CD4-positive, alpha-beta T cell treated with Interleukin-15 for 4 hours (primary cell): ENCODE measurements around the gene SF1.
"Not testable (repeated sequence)": the region's sequence is repeated elsewhere in the genome, so short reads cannot be mapped to it uniquely, and the experiment has no call there.

ENCODE experiments used
- DNase-seq: peaks from one replicate; pipeline ENCODE4 v3.0.0-alpha.2; 2020; ENCODE audit warnings: low spot score

The SF1 gene, protein sequence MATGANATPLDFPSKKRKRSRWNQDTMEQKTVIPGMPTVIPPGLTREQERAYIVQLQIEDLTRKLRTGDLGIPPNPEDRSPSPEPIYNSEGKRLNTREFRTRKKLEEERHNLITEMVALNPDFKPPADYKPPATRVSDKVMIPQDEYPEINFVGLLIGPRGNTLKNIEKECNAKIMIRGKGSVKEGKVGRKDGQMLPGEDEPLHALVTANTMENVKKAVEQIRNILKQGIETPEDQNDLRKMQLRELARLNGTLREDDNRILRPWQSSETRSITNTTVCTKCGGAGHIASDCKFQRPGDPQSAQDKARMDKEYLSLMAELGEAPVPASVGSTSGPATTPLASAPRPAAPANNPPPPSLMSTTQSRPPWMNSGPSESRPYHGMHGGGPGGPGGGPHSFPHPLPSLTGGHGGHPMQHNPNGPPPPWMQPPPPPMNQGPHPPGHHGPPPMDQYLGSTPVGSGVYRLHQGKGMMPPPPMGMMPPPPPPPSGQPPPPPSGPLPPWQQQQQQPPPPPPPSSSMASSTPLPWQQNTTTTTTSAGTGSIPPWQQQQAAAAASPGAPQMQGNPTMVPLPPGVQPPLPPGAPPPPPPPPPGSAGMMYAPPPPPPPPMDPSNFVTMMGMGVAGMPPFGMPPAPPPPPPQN

DNA sequence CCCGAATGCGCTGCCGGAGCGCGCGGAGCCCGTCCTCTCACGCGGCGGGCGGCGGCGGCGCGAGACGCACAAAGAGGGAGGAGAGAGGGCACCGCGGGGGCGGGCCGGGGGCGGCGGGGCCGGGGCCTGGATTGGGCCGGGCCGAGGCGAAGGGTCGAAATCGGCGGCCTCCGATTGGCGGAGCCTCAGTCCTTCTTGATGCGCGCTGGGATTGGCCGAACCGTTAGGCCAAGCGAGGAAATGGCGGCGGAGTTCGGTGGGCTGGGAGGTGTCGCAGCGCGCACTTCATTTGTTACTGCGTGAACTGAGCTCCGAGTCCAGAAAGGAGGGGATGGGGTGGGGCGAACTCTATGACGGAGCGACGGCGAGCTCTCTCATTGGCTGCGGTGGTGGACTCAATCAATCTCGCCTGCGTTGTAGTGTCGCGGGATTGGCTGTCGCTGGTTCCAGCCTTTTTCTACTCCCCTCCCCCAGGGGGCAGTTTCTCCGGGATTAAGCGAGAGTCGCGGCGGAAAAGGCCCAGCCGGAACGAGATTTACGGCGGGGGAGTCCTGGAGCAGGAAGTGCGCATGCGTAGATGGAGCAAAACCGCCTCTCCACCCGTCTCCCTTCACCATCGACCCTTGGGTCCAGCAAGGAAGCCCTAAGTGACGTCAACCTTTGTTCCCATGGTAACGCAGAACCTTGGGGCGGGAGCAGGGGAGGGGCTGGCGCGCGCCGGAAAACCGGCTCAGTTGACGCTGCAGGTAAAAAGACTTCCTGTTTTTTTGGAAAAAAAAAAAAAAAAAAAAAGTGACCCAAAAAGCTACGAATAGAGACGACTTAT is at the start of gene SF1:
Gene SF1 (minus strand): TSS at position 70 of the 826 bp plus-strand sequence. CDS start 150 bp downstream, outside the sequence.
- DNase-seq: peak; percentile 100

DNA sequence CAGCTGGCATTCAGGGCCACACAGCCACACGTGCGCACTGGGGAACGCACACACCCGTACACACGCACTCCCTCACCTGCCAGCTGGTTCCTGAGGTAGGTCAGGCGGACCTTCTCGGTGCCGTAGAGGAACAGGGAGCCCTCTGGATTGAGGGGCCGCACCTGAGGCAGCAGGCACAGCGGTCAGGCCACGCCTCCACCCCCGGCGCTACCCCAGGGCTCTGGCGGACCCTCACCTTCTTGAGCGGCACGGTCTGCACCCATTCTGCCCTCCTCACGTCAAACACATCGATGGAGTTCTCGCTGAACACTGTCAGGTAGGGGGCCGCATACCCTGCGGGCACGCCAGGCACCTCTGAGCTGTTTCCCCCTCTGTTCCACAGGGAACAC is 49.1 kb upstream of the SF1 start:
- DNase-seq: no peak

DNA sequence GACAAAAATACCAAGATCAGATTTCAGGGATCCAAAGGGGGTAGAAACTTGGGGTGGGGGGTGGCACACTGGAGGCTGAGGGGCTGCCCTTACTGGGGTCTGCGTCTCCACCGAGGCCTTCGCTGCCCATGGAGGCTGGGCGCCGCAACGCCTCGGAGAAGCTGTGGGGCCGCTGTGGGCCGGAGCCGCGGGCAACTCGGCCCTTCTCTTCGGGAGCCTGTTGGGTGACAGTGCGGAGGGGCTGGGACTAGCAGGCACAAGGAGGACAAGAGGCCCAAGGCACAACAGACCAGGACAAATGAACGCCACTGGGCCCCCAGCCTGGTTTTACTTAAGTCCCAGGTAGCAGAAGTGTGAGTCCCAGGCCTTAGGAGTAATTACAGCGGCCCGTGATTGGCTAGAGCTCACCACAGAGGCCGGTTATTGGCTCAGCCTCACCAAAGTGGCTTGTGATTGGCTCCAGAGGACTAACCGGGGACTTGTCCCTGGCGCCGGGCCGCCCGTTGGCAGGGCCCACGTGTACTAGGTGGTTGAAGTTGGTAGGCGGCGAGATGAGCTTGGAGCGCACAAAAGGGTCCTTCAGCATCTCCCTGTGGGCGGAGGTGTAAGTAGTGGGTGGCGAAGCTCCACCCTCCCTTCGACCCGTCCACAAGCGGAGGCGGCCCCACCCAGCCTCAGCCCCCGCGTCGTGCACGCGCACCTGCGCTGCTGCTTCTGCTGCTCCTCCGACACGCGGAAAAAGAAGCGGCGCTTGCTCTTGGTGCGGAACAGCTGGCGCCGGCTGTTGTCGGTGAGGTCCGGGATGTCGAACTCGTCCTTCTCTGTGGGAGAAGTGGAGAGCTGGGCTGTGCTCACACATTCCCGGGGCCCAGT is 48.5 kb upstream of the SF1 start:
- no peak for DNase-seq

DNA sequence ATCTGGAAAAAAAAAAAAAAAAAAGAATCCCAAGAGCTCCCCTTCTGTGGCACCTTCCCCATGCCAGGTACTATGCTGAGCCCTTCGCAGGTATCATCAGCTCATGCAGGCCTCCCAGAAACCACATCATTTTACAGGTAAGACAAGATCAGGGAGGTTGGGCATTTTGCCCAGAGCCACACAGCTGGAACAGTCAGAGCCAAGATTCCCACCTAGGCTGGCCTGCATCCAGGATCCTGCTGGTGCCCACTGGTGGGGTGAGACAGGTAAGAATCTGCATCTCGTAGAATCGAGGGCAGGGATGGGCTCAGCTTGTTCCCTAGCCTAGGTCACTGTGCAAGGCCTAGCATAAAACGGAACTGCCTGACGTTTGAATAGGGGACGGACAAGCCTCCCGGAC is 47.7 kb upstream of the SF1 start:
- no peak for DNase-seq

DNA sequence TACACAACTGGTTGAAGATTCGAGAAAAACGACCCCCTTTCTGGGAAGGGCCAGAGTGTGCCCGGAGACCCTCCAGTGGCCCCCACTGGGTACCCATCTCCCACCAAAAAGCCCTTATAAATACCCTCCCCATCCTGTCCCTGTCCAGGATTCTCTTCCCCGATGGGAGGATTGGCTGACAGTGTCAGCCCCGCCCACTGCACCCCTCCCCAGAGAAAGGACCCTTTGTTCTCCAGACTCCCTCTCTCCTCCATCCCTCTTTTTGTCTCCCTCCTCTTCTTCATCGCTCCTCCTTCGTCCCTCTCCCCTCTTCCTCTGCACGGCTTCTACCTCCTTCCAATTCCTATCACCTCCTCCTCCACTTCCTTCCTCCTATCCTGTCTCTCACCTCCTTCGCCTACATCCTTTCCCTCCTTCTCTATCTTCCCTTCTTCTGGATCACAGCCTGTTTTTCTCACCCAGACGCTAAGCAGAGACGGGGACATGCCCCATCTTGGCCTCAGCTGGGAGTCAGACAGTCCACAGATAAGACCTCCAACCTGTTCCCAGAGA is 45.3 kb upstream of the SF1 start:
- DNase-seq: no peak

DNA sequence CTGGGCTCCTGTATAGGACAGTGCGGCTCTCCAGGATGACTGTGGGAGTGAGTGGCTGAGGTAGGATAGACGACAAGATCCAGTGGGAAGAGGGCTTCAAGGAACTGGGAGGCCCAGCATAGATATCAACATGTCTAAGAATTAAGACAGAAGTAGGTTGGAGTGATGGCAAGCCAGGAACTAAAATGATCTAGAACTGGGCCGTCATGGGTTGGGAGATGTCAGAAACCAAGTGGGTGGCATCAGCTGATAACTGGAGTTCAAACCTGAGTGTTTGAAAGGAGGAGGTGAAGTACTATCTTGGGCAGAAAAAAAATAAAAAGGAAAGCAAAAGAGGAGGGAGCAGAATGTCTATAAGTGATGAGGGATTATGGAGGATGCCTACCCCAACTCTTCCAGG is 39.1 kb upstream of the SF1 start:
- no peak for DNase-seq

DNA sequence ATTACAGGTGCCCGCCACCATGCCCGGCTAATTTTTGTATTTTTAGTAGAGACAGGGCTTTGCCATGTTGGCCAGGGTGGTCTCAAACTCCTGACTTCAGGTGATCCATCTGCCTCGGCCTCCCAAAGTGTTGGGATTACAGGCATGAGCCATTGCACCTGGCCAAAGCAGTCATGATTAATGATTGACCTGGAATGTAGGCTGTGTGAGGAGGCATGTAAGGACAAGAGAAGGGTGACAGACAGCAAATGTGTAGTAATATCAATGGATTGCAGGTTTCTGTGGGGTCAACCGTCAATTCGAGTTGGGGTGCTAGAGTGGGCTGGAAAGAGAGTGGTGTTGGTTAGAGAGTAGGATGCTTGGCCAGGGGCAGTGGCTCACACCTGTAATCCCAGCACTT is 37.1 kb upstream of the SF1 start:
- not testable (repeated sequence) for DNase-seq

DNA sequence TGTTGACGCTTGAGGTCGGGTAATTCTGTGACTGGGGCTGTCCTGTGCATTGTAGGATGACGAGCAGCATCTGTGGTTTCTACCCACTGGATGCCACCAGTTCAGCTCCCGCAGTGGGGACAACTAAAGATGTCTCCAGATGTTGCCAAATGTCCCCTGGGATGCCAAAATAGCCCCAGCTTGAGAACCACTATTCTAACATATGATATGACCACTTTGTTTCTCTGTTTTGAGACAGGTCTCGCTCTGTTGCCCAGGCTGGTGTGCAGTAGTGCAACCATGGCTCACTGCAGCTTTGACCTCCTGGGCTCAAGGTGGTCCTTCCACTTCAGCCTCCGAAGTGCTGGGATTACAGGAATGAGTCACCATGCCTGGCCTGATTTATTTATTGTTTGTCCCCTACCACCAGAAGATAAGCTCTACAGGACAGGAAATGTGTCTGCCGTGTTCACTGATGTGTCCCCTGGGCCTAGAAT is 36.4 kb upstream of the SF1 start:
- no peak for DNase-seq

DNA sequence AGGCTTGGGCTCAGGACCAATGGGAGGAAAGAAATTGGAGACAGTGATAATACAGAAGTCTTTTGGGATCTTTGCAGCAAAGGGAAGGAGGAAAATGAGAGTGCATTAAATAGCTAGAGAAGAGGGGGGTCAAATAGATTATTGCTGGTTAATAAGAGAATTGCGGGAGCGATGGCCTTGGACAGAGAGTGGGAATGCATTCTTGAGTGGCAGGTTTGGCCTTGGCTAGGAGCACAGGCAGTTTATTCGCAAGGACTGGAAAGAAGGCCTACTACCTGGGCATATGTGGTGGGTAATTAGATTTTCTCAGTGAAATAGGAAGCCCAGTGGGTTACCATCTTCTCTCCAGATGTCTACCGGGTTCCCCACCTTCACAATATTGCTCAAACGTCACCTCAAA is 35.5 kb upstream of the SF1 start:
- no peak for DNase-seq

DNA sequence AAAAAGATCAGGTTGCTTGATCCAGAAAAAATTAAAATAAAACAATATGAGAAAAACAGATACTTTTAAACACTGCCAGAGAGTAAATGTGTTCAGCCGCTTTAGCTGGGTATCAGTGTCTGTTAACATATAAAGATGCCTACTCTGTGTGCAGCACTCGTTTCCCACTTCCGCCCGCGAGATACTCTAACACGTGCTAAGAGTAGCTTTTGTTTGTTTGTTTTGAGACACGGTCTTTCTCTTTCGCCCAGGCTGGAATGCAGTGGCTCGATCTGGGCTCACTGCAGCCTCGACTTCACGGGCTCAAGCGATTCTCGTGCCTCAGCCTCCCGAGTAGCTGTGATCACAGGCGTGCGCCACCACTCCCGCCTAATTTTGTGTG is 32.5 kb upstream of the SF1 start:
- peak; percentile 31 for DNase-seq

DNA sequence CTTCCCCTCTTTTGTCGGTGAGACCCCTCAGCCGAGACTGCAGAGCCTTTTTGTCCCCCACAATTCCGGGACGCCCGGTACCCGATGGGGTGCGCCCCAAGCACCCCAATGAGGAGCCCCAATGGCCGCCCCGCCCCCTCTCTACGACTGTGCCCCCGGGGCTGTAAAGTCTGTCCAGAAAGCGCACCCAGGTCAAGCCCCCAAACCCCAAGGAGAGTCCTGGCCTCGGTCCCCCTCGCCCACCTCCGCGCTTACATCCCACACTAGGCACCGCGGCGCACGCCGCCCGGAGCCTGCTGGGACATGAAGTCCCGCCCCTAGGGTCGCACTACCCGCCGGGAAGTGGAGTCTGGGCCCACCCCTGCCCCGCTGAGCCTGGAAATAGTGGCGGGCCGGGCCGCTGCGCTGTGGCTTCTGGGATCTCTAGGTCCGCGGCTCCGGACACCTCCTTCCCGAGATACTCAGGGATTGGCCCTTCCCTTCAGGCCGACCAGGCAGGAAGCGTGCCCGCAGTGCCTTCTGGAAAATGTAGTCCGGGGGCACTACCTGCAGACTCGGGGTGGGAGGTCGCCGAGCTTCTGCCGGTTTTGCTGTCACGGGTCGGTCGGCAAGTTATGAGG is 32.0 kb upstream of the SF1 start, which contains the start of gene MEN1:
Gene MEN1 (minus strand): TSS at position 281 of the 620 bp plus-strand sequence. CDS start 442 bp downstream, outside the sequence.
- peak; percentile 73 for DNase-seq

DNA sequence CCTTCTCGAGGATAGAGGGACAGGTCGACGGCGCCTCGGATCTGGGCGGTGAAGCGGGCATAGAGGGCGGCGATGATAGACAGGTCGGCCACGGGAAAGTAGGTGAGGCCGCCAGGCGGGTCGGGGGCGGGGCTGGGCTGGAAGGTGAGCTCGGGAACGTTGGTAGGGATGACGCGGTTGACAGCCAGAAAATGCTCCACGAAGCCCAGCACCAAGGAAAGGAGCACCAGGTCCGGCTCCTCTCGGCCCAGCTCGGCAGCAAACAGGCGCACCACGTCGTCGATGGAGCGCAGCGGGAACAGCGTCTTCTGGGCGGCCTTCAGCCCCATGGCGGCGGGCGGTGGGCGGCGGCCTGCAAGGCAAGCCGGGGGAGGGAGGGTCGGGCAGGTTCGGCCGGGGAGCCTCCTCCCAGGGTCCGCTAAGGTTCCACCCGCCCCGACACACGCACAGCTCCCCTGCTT is 31.5 kb upstream of the SF1 start:
- no peak for DNase-seq

DNA sequence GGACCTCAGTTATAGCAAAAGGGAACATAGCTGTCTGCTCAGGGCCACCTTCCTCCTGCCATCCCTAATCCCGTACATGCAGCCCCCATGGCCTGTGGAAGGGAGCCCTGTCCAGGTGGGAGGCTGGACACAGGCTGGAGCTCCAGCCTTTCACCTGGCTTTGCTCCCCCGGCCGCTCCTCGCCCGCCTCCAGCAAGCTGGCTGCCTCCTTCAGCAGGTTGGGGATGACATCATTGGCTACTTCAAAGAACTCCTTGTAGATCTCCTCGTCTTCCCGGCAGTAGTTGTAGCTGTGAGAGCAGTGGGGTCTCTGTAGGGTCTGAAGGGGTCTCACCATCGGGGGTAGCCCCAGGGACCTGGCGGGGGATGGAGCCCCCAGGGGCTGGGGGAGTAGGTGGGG is 27.1 kb upstream of the SF1 start:
- no peak for DNase-seq

DNA sequence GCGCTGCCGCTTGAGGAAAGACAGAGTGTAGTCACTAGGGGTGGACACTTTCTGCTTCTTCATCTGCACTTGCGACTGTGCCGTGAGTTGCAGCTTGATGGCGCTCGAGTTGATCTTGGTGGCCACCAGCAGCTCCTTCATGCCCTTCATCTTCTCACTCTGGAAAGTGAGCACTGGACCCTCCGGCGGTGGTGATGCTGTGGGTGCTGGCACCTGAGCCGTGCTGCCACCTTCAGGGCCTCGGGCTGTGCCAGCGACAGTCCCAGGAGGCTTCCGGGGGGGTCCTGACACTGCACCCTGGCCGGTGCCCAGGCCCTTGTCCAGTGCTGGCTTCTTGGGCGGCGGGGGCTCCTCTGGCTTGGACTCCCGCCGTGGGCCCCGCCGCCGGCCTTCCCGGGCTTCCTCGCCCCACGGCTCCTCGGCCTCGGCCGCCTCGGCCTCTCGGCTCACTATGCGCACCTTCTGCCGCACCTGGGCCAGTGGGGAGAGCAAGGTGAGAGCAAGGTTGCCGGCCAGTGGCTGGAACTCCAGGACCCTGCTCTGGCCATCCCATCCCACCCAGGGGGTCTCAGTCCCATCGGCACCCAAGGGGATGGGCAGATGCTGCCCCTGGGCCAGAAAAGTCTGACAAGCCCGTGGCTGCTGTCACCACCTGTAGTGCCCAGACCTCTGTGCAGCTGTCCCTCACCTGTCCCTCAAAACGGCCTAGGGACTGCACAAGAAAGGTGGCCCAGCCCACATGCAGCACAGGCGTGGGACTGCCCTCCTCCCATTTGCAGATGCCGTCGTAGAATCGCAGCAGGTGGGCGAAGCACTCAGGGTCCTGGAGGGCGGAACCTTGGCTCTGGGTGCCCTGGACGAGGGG is 26.2 kb upstream of the SF1 start:
- DNase-seq: no peak

DNA sequence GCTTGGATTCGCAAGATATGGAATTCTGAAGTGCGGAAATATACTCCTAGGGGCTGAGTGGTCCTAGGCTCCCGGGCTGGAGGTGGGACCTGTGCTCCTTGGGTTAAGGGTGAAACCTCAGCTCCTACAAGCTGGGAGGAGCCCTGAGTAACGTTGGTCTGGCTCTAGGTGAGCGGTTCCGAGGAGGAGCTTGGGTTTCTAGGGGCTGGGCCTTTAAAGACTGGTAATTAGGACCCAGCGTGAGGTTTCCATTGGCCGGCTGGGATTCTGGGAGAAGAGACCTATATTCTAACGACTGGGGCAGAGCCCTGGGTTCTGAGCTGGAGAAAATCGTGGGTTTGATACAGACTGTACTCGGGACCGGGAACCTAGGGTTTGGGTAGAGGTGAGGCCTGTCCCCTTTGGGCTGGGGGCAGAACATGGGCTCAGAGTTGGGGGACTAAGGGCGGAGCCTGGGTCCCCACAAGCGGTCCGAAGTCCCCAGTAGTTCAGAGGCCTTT is 25.6 kb upstream of the SF1 start:
- no peak for DNase-seq

DNA sequence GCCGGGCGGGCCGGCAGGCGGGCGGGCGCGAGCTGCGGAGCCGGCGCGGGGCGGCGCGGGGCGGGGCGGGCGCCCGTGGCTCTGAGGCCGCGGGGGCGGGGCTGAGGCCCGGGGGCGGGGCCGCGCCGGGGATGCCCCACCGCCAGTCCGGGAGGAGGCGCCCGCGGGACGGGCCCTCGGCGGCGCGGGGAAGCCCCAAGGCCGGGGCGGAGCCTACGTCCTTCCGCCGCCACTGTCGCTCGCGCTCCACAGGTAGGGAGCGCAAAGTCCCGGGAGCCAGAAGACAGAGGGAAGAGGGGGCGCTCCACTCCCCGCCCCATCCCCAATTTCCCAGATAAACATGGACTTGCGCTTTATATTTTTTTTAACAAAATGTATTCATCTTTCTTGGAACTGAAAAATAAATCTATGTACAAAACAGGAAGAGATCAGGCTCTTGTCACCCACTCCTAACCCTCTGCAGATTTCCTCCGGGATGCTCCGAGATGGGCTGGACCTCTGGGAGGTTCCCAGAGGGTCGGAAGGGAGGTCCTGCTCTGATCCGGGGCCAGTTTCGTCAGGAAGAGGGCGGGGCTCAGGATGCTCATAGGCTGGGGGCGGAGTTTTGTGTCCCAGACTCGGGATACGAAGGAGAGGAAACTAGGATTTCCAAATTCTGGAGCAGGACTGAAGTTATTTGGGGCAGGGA is 25.0 kb upstream of the SF1 start, which contains the start of gene MAP4K2:
Gene MAP4K2 (minus strand): TSS at position 57 of the 688 bp plus-strand sequence. CDS start 65 bp downstream, outside the sequence.
- DNase-seq: peak; percentile 84

DNA sequence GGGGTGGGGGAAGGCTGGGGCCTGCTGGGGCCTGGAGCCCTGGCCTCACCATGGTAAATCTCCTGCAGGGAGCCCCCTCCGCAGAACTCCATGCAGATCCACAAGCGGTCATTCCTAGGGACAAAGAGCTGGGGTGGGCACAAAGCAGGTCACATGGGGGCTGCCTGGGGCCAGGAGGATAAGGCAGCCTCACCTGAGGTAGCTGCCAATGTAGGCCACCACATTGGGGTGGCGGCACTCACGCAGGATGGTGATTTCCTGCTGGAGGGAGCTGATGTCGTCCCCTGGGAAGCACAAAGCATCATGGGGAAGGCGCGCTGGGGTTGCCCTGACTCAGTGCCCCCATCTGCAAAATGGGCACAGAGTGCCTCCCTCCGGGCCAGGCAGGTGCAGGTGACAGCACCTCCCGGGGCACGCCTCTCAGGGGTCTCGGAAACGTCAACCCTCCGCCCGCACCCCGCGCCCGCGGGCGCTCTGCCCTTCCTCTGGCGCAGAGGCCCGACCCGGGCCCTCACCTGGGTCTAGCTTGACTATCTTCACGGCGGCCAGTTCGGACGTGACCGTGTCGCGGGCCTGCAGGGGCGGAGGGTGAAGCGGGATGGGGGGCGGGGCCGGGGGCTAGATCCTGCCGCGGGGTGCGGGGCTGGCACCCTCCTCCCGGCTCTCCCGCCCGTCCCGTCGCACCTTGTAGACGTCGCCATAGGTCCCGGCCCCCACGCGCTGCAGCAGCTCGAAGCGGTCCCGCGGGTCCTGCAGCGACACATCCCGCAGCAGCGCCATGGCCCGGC is 24.2 kb upstream of the SF1 start:
- DNase-seq: peak; percentile 37
